ENCODE measurements around the gene POLR2L.

The POLR2L gene

DNA sequence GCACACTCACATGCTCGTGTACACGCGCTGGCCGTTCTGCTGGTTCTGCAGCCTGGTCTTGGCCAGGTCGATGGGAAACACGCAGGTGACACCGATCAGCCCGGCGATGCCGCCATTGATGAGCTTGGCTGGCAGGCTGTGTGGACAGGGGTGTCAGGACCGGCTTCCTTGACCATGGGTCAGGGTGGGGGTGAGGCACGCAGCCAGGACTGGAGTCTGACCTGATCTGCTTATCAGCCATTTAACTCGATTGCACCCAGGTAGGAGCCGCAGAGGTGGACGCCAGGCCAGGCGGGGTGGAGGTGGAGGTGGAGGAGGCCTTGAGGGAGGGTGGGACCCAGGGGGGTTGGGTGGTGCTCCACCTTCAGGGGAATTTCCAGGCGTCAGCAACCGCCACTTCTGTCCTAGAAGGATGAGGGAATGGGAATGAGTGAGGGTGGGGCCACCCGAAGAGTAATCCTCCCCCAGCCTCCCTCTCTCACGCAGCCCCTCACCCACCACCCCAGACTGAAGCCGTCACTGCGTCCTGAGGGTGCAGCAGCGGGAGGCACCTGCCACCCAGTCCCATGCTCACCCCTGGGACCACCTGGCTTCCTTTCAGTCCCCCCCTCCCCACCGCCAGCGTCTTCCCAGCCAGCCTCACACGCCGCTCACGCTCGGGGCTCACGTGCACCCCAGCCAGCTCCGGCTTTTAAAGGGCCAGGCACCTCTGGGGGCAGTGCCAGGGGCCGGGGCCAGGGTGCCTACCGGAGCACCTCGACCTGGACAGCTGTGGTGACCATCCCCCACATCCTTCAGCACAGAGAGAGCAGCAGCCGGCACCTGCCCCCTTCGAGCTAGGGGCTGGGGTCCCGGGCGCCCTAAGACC lies 47.3 kb downstream of the POLR2L start:
- no peak for DNase-seq (ENCODE audit: low read depth)
- H3K4me3 ChIP-seq (ENCODE audit: control insufficient read depth, low read depth, low read length) = peak overlapping the region; percentile 77
- TF ChIP-seq, protein P1, sequence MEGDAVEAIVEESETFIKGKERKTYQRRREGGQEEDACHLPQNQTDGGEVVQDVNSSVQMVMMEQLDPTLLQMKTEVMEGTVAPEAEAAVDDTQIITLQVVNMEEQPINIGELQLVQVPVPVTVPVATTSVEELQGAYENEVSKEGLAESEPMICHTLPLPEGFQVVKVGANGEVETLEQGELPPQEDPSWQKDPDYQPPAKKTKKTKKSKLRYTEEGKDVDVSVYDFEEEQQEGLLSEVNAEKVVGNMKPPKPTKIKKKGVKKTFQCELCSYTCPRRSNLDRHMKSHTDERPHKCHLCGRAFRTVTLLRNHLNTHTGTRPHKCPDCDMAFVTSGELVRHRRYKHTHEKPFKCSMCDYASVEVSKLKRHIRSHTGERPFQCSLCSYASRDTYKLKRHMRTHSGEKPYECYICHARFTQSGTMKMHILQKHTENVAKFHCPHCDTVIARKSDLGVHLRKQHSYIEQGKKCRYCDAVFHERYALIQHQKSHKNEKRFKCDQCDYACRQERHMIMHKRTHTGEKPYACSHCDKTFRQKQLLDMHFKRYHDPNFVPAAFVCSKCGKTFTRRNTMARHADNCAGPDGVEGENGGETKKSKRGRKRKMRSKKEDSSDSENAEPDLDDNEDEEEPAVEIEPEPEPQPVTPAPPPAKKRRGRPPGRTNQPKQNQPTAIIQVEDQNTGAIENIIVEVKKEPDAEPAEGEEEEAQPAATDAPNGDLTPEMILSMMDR (IDR thresholded peaks at IDR 0.05; ENCODE audit: control insufficient read depth, insufficient read depth, low read depth, low read length, missing control alignments) = no peak

DNA sequence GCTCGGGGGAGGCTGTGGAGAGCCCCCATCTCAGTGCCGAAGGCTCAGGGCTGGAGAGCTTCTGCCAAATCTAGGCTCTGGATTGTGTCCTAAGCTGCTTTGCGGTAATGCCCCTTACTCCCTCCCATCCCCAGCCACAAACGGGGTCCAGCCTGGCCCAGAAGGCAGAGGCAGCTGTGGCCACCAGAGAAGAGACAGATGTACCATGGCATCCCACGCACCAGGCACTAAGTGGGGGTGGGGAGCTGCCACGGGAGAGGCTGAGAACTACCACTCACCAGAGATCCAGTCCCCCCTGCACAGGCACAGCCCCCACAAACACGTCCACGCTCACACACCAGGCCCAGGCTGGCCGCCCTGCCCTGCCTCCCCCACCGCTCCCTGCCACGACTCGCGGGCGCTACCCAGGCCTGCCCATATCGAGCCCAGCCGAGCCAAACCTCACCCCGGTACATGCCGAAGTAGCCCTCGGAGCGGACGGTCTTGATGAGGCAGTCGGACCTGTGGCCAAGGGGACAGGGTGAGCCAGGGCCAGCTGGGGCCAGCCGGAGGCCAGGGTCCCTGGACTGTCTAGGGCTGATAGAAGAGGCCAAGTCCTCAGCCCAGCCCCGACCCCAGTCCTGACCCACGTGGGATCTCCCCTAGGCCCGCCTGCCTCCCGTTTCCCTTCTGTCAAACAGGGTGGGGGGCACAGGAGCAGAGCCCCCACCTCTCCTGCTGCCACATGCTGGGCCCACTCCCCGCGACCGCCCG lies 48.1 kb downstream of the POLR2L start:
- no peak overlapping the region for H3K4me3 ChIP-seq (ENCODE audit: control insufficient read depth, low read depth, low read length)
- TF ChIP-seq, protein P1 (IDR thresholded peaks at IDR 0.05; ENCODE audit: control insufficient read depth, insufficient read depth, low read depth, low read length, missing control alignments) = no peak
- no peak for DNase-seq (ENCODE audit: low read depth)

DNA sequence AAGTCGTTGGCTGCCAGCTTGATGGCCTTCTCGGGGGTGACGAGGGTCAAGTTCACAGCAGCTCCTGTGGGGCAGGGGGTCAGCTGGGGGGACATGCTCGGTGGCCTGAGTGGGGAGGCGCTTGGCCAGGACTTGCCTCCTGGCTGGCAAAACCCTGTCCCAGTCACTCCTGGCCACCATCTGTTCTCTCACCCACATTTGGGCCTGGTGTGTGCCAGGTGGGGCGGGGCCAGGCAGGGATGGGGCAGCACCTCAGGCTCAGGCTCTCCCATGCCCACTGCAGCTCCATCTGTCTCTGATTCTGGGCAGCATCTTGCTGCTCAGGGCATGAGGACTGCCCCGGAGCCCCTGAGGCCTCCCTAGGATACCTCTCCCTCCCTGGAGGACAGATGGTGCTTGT lies 48.8 kb downstream of the POLR2L start:
- DNase-seq (ENCODE audit: low read depth) = no peak
- no peak overlapping the region for H3K4me3 ChIP-seq (ENCODE audit: control insufficient read depth, low read depth, low read length)
- TF ChIP-seq, protein P1 (IDR thresholded peaks at IDR 0.05; ENCODE audit: control insufficient read depth, insufficient read depth, low read depth, low read length, missing control alignments) = no peak

DNA sequence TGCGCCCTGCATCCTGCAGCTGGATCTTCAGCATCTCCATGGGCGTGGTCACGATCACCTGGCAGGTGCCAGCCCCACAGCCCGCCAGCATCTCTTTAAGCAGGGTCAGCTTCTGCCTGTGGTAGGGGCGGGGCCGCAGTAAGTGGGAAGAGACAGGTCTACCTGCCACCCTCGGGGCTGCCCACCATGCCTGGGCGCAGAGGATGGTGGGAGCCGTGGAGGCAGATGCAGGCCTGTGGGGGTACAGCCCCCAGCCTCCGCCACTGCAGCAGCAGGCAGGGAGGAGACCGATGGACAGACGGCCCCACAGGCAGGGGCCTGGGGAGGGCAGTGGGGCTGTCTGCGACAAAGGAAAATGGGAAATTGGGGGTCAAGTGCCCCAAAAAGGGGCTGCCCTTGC lies 49.5 kb downstream of the POLR2L start:
- DNase-seq (ENCODE audit: low read depth) = no peak
- H3K4me3 ChIP-seq (ENCODE audit: control insufficient read depth, low read depth, low read length) = no peak overlapping the region
- TF ChIP-seq, protein P1 (IDR thresholded peaks at IDR 0.05; ENCODE audit: control insufficient read depth, insufficient read depth, low read depth, low read length, missing control alignments) = no peak

DNA sequence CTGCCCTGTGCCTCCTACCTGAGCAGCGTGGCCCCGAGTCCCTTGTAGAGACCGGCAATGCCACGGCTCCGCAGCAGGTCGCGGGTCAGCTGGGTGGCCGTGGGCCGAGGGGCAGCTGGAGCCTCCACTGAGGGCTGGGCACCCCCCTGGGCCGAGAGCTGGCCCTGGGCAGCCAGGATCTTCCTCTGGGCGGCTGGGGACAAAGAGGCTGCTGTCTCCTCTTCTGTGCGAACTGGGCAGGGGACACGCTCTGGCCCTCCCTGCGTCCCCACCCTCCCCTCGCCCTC lies 49.9 kb downstream of the POLR2L start:
- TF ChIP-seq, protein P1 (IDR thresholded peaks at IDR 0.05; ENCODE audit: control insufficient read depth, insufficient read depth, low read depth, low read length, missing control alignments) = no peak
- DNase-seq (ENCODE audit: low read depth) = no peak
- H3K4me3 ChIP-seq (ENCODE audit: control insufficient read depth, low read depth, low read length) = no peak overlapping the region

DNA sequence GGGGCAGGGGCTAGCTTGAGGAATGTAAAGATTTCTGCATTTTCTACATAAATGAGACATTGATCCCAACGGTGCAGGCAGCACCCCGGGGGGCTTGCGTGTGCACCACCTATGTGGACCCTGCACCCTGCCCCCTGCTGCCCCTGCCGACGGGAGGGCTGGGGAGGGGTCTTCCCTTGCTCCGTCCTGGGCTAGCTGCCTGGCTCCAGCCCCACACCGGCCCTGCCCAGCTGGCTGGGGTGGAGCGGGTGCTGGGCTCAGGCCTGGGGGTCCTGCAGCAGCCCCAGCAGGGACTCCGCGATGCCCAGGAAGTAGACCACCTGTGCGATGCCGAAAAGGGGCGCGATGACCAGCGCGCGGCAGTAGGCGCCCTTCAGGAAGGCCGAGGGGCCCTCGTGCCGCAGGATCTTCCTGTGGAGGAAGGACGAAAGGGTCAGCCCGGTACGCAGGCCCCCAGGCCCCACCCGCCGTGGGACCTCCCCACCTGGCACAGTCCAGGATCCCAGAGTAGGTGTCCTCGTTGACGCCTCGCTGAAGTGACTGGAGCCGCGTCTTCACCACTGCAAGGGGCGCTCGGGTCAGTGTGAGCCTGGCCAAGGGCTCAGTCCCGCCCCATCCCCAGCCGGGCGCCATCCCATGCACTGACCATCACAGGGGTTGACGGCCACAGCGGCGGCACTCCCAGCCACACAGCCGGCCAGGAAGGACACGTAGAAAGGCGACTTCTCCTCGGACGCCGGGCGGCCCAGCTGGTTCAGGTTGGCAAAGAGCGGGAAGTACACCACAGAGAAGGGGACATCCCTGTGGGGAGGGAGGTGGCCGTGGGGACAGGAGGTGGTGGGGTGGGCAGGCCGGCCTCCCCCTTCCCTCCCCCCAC lies 50.4 kb downstream of the POLR2L start:
- no peak for DNase-seq (ENCODE audit: low read depth)
- H3K4me3 ChIP-seq (ENCODE audit: control insufficient read depth, low read depth, low read length) = no peak overlapping the region
- TF ChIP-seq, protein P1 (IDR thresholded peaks at IDR 0.05; ENCODE audit: control insufficient read depth, insufficient read depth, low read depth, low read length, missing control alignments) = no peak

Data from AG09309 (cell line).